HG03135 (cell line): ENCODE data around the gene AFF3.

Source experiments
- ATAC-seq: cut with Tn5 transposase; IDR thresholded peaks from one replicate; pipeline ENCODE4 v1.9.1; 2021; ENCODE audit warnings: mild to moderate bottlenecking, moderate library complexity; ENCODE audit not compliant: unreplicated experiment

AFF3 gene

DNA sequence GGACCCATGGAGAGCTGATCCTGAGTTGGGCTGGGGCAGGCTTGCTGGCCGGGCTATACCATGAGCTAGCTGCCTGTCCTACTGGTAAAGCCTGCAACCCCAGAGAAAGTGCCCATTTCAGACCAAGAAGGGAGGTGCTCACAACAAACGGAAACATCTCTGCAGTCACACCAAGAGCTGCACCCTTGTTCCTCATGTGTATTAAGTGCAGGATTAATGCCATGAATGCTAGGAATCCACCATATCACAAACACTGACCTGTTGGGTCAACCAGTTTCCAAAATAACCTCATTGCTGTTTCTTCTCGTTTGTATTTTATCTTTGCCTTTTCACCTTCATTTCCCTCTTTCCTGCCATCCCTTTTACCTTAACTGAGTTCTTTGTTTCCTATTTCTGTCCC, 69.9 kb downstream of the AFF3 start:
- ATAC-seq = no peak

GRCh38 chr2:100071335-100072043, 70.9 kb downstream of the AFF3 start:
- no peak for ATAC-seq

DNA sequence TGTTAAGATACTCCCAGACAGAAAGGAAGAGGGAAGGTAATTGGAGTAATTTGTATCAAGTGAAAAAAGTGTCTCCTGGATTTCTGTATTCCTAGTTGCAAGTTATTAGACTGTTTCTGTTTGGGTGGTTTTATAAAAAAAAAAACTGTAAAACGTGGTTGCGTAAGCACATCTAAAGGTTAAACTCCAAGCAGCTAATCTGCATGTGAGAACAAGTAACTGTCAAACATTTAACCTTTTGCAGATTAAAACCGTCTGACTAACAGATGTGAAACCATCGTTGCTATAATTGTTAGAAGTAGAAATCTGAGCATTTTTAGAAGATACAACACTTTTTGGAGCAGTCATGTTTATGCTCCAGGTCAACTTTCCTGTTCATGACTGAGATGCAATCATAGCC, 72.3 kb downstream of the AFF3 start:
- ATAC-seq = no peak

GRCh38 chr2:100068395-100068794, 74.0 kb downstream of the AFF3 start:
- no peak for ATAC-seq

DNA sequence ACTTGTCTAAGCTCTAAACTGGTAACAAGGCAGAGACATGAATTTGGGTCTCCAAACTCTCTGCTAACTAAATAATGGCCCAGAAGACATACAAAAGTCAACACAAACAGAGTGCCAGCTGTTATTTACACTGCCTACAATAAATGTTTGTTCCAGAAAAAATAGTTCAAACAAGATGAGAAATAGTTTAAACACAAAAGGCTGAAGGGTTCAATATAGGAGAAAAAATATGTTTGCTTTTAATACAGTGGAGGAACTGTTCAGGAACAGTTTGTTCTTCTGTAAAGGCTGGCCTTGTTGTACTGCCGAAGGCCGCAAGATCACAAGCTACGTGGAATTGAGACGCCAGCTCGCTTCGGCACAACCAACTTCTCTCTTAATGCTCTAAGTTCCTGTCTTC, 74.6 kb downstream of the AFF3 start:
- ATAC-seq = no peak

DNA sequence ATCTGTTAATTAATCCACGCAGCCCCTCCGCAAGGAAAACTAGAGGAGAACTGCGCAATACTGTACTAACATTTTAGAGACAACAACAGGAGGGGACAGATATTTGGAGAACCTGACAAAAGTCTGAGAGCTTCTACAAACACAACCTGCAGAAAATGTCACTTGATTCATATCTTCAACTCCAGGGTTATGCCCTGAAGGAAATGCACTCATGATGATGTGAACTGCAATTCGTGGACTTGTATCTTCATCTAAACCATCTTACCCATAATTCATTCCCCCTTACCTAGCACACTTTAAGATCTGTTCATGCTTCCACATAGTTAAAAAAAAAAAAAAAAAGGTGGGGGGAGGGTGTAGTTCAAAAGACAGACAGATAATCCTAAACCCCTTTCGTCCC, 75.5 kb downstream of the AFF3 start:
- ATAC-seq = no peak

GRCh38 chr2:100066246-100066645, 76.1 kb downstream of the AFF3 start:
- ATAC-seq = no peak

- no peak for ATAC-seq
Observed at GRCh38 chr2:100064592-100065428, 77.6 kb downstream of the AFF3 start.

DNA sequence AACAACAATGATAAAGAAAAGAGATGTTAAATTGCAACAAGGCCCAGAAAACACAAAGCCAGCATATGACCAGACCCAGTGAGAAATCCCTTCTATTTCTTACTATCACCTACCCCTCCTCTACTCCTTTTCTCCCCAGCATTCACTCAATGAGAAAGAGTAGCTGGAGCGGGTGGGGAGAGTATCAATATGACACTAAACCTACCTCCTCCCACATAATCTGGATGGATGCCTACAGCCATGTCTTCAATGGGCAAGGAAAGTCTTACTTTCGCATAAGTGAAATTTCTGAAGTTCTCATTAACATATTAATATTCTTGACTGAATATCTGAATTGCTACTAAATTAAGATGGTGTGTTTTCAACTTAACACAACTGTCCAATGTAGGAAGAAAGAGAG, 78.2 kb downstream of the AFF3 start:
- no peak for ATAC-seq

GRCh38 chr2:100063459-100063953, 78.9 kb downstream of the AFF3 start:
- no peak for ATAC-seq

DNA sequence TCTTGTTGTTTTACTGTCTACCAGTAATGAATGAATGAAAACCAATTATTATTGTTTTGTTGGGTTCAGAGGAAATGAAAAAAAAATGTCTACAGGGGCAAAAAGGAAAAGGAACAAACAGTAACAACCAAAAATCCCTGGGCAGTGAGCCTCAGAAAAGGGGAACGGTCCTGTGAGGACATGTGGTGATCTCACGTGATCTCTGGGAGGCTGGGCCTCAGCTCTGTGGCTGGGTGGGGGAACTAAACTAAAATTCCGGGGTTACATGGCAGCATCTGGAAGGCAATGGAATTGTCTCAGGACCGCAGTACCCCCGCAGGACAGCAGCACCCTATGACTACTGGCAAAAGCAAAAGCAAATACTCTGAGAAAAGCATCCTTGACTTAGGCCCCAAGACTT, 80.1 kb downstream of the AFF3 start:
- no peak for ATAC-seq

DNA sequence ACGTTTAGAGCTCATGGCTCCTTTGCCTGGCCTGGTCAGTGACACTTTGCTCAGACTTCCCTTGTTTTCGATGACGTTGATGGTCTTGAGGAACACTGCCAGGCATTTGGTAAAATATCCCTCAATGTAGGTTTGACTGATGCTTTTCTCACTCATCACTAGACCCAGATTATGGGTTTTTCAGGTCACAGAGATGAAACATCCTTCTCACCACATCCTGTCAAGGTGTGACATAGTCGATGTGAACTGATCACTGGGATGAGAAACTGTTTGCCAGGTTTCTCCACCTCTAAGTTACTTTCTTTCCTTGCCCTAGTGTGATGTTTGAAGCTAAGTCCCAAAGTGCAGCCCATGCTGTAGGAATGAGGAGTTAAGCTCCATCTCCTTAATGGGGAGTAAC, 81.5 kb downstream of the AFF3 start:
- ATAC-seq = no peak

DNA sequence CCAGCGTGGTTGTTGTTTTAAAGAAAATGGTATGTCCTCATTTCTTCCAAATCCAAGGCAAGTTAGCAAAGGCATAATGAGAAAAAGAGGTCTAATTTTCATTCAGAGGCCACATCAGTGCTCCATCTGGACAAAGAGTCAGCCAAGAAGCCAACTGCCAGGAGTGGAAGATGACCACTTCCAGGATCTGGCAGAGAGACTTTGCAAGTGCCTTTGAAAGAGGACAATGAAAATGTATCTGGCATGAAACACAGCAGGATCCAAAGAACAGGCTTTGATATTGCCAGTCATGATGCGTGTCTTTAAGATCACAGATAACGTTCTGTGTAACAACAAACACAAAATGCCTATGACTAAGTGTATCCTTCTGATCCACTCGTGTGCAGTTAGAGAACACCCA, 82.8 kb downstream of the AFF3 start:
- ATAC-seq = no peak

GRCh38 chr2:100057901-100058261, 84.5 kb downstream of the AFF3 start:
- no peak for ATAC-seq

DNA sequence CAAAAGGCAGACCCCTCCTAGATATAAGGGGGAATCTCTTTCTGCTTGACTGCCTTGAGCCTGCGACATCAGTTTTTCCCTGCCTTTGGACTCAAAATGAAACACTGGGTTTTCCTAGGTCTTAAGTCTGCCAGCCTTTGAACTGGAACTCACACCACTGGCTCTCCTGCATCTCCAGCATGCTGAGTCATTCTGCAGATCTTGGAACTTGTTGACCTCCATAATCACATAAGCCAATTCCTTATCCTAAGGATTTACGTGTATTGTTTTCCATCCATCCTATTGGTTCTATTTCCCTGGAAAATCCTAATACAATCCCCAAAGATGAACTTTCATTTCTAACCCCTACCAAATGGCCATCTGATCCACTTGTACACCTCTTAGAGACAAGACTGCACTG, 88.0 kb downstream of the AFF3 start:
- ATAC-seq = no peak

DNA sequence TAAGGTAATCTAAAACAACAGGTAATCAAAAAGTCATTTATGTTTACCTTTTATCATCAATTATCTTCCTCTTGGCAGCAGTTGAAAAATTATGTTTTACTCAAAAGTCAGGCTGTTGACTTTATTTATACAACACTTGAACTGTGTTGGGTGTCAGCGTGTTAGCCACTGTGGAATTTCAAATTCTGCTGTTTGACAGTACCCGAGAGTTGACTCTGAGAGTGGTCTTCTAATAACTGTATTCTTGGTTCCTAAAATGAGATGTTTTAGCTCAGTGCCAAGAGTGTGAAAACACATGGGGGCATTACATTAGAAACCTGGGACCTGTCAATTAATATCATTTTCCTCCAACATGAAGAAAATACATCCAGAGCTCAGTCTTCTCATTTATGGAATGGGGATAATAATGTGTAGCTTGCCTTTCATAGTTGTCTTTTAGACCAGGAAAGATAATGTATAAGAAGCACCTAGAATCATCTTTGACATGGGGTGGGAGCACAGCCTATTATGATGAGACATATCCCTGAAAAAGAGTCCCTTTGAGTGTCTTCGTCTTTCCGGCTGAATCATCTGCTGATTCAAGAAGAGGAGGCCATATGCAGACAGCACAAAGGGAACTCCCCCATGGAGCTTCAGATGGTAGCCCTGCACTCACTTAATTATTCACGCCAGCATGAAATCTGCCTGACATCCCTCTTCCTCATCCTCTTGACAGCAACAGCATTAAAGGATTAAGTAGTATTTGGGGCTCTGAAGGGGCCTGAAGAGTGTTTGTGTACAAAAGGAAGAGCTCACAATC, 89.1 kb downstream of the AFF3 start:
- no peak for ATAC-seq

- no peak for ATAC-seq
Observed at GRCh38 chr2:100052650-100053049, 89.7 kb downstream of the AFF3 start.

- ATAC-seq = no peak
Observed at GRCh38 chr2:100051253-100051652, 91.1 kb downstream of the AFF3 start.

- no peak for ATAC-seq
Observed at GRCh38 chr2:100050685-100051084, 91.7 kb downstream of the AFF3 start.

DNA sequence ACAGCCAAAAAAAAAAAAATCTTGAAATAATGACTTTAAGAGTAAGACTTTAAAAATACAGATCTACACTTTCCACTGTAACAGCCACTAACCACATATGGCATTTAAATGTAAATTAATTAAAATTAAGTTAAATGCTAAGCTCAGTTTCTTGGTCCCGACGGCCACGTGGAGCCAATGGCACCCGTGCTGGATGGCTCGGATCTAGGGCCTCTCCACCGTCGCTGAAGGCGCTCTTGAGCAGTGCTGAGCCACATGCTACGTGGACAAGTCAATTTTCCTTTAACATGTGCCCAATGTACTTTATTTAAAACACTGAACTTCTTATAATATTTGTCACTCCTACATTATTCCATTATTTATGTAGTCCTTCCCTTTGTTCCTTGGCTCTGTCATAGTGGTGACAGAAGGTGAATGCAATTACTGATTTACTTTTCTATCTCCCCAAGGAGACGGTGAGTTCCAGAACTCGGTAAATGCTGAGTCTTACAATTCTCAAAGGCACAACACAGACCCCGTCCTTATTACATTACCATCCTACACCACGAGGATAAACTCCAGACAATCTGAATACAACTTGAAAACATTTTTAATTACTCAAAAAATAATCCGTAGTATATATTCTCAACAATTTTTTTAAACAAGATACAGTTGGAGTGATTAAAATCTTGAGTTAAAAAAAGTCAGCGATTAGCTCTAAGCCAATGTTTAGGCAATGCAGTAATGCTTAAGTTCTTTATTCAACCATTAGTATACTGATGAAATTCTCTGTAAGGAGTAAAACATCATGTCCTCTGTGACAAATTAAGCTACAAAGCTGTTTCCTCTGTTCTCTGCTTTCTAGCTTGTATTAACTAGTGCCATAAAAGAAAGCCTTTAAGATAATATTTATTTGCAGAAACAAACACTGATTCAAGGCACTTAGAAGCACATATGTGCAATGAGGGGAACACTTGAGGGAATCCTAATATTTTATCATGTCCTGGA, 95.1 kb downstream of the AFF3 start:
- no peak for ATAC-seq
